CD4-positive, alpha-beta T cell (primary cell): ENCODE measurements around the gene MTERF4. TPM values are rescaled to one million over a fixed set of nuclear protein-coding genes. Genes with fewer than 3 reads are reported as not detected.

Experiments
- ATAC-seq: fragments of 200-7000 bp; cut with Tn5 transposase; one replicate; pipeline ENCODE4 v1.10.0; 2022; ENCODE audit warnings: mild to moderate bottlenecking; ENCODE audit not compliant: poor library complexity
- CTCF ChIA-PET: fragments of 350-600 bp; sonication (Branson Sonifier 250); formaldehyde crosslinking; loops from one replicate; lab custom pipeline; 2021; ENCODE audit warnings: antibody characterized with exemption, inconsistent platforms; lab: Charles Lee
- POLR2A ChIA-PET: fragments of 350-600 bp; sonication (Branson Sonifier 250); formaldehyde crosslinking; loops from one replicate; lab custom pipeline; 2021; ENCODE audit warnings: antibody characterized with exemption, inconsistent platforms; lab: Charles Lee
- DNase-seq, 14 experiments: peaks; one replicate each; pipeline ENCODE4 v3.0.0-alpha.2; 2013 to 2020; ENCODE audit warnings: mixed read lengths in 2 of 14
- H3K27ac ChIP-seq, 2 donors: one replicate each; pipeline versions ENCODE4 v1.5.1 to v1.7.0; 2013; ENCODE audit warnings: low read length in 2 of 2, low read depth in 1 of 2, mild to moderate bottlenecking in 1 of 2
- H3K27me3 ChIP-seq, 2 experiments: 1 replicate in 1 of 2; 2 replicates in 1 of 2; pipeline versions ENCODE4 v1.6.1 to v1.7.0; 2013; ENCODE audit warnings: low read length in 2 of 2, control low read depth in 1 of 2, mild to moderate bottlenecking in 1 of 2, moderate library complexity in 1 of 2; ENCODE audit not compliant: insufficient read depth in 2 of 2, control insufficient read depth in 1 of 2
- H3K36me3 ChIP-seq: one replicate; pipeline ENCODE4 v1.6.1; 2013; ENCODE audit warnings: low read length, control low read depth; ENCODE audit not compliant: insufficient read depth
- H3K4me1 ChIP-seq: one replicate; pipeline ENCODE4 v1.6.1; 2013; ENCODE audit warnings: low read length, control low read depth; ENCODE audit not compliant: insufficient read depth
- H3K4me3 ChIP-seq: one replicate; pipeline ENCODE4 v1.5.1; 2013; ENCODE audit warnings: mild to moderate bottlenecking, low read length, moderate library complexity
- H3K9me3 ChIP-seq, 2 experiments: 1 replicate in 1 of 2; 2 replicates in 1 of 2; pipeline versions ENCODE4 v1.6.1 to v1.7.0; 2013; ENCODE audit warnings: low read length in 2 of 2, mild to moderate bottlenecking in 2 of 2, control low read depth in 1 of 2, moderate library complexity in 1 of 2; ENCODE audit not compliant: control insufficient read depth in 1 of 2, insufficient read depth in 1 of 2
- H3K27ac Mint-ChIP-seq: one replicate; pipeline ENCODE4 v1.8.0; 2020; ENCODE audit warnings: mixed read lengths
- H3K27me3 Mint-ChIP-seq: one replicate; pipeline ENCODE4 v1.8.0; 2021; ENCODE audit warnings: mixed read lengths
- H3K36me3 Mint-ChIP-seq: one replicate; pipeline ENCODE4 v1.8.0; 2021; ENCODE audit warnings: low read depth, mixed read lengths
- H3K4me1 Mint-ChIP-seq: one replicate; pipeline ENCODE4 v1.8.0; 2021; ENCODE audit warnings: low read depth, mixed read lengths
- H3K4me3 Mint-ChIP-seq: one replicate; pipeline ENCODE4 v1.8.0; 2020; ENCODE audit warnings: mild to moderate bottlenecking, mixed read lengths
- H3K9me3 Mint-ChIP-seq: one replicate; pipeline ENCODE4 v1.8.0; 2020; ENCODE audit warnings: mixed read lengths
- CTCF ChIP-seq: fragments of 200-600 bp; IDR thresholded peaks from one replicate; pipeline ENCODE4 v1.8.0; 2022; ENCODE audit warnings: antibody characterized with exemption, mild to moderate bottlenecking
- intact Hi-C, 2 experiments: fragments of 100-400 bp; cut with DNase I in 1 of 2; cut with micrococcal nuclease in 1 of 2; formaldehyde crosslinking; loops; one replicate each; pipeline versions ENCODE4 v1.15.1 to v1.9.0; 2023 to 2025; cut with DNase I, micrococcal nuclease
- total RNA-seq, 174 experiments: library from RNA in 2 of 174; stranded (reverse) in 2 of 174; gene quantifications; one replicate each; pipeline ENCODE4 v1.2.3 and lab custom pipeline; 2021 to 2026

The MTERF4 gene
- total RNA-seq, 2 experiments from 2014 or later: 84.0 to 87.5 TPM

GRCh38 chr2:241063093-241063551 lies 39.0 kb downstream of the MTERF4 start:
- no peak for TF ChIP-seq CTCF
- DNase-seq (no peak), ATAC-seq (no peak)
- H3K27ac Mint-ChIP-seq: no peak overlapping the region
- Histone ChIP-seq H3K4me1 (peaks cover 15% of the 10 kb centered on the region), H3K36me3 (no peaks in the 10 kb centered on the region), H3K27me3 (no peaks in the 10 kb centered on the region), H3K9me3 (no peaks in the 10 kb centered on the region), H3K4me3 (no peak overlapping the region), H3K27ac (no peak overlapping the region)
- H3K36me3 Mint-ChIP-seq: no peaks in the 10 kb centered on the region
- intact Hi-C loops: no loop called here
- no peak overlapping the region for H3K4me3 Mint-ChIP-seq
- H3K9me3 Mint-ChIP-seq: no peaks in the 10 kb centered on the region
- CTCF ChIA-PET: interaction anchor here (1.5 kb wide), 1 partner anchor 80 kb away, joined by 3 read pairs; no protein-coding TSS in a partner anchor
- H3K27me3 Mint-ChIP-seq: no peaks in the 10 kb centered on the region
- no peaks in the 10 kb centered on the region for H3K4me1 Mint-ChIP-seq
- POLR2A ChIA-PET: no interaction called here

GRCh38 chr2:241062389-241063092 lies 39.5 kb downstream of the MTERF4 start:
- Histone ChIP-seq H3K27ac (no peak overlapping the region), H3K4me1 (peaks cover 15% of the 10 kb centered on the region), H3K4me3 (no peak overlapping the region), H3K9me3 (no peaks in the 10 kb centered on the region), H3K36me3 (no peaks in the 10 kb centered on the region), H3K27me3 (no peaks in the 10 kb centered on the region)
- ChIA-PET CTCF (interaction anchor here (1.5 kb wide), 1 partner anchor 79 kb away, joined by 3 read pairs; no protein-coding TSS in a partner anchor), POLR2A (no interaction called here)
- Mint-ChIP-seq H3K27me3 (no peaks in the 10 kb centered on the region), H3K4me3 (no peak overlapping the region), H3K27ac (no peak overlapping the region), H3K4me1 (no peaks in the 10 kb centered on the region), H3K9me3 (no peaks in the 10 kb centered on the region), H3K36me3 (no peaks in the 10 kb centered on the region)
- ATAC-seq: no peak
- no peak for TF ChIP-seq CTCF
- intact Hi-C loops: no loop called here
- no peak for DNase-seq

- H3K27ac ChIP-seq: no peak overlapping the region
- CTCF ChIA-PET: interaction anchor here (1.9 kb wide), 1 partner anchor 78 kb away, joined by 5 read pairs; no protein-coding TSS in a partner anchor
- intact Hi-C loops: no loop called here
- H3K4me3 Mint-ChIP-seq: no peak overlapping the region
- peaks cover 15% of the 10 kb centered on the region for H3K4me1 ChIP-seq
- no peak for TF ChIP-seq CTCF
- no peaks in the 10 kb centered on the region for H3K9me3 Mint-ChIP-seq
- no peaks in the 10 kb centered on the region for H3K27me3 ChIP-seq
- POLR2A ChIA-PET: no interaction called here
- H3K27ac Mint-ChIP-seq: no peak overlapping the region
- DNase-seq (no peak), ATAC-seq (no peak)
- no peak overlapping the region for H3K4me3 ChIP-seq
- no peaks in the 10 kb centered on the region for H3K36me3 Mint-ChIP-seq
- no peaks in the 10 kb centered on the region for H3K9me3 ChIP-seq
- H3K36me3 ChIP-seq: no peaks in the 10 kb centered on the region
- H3K27me3 Mint-ChIP-seq: no peaks in the 10 kb centered on the region
- no peaks in the 10 kb centered on the region for H3K4me1 Mint-ChIP-seq
Measured at GRCh38 chr2:241061275-241061674, 40.8 kb downstream of the MTERF4 start.
